Measurements from ENCODE around the gene FMNL2. TPM values are rescaled to one million over a fixed set of nuclear protein-coding genes. Genes with fewer than 3 reads are reported as not detected.
A peak's percentile ranks its signal among the peaks of the same experiment; 100 is the strongest.

The FMNL2 gene
- total RNA-seq, 4 donors from 2014 or later, result 23.5 to 28.0 (median 23.8) TPM

- H3K27me3 ChIP-seq, result no peaks in the 10 kb centered on the region
- H3K9me3 ChIP-seq, result no peaks in the 10 kb centered on the region
- WGBS, result 55% methylated on average over 3 of the region's 3 CpGs
- H3K36me3 ChIP-seq, result peaks cover 0 to 11% (median 0%) of the 10 kb centered on the region in 4 donors
- TF ChIP-seq POLR2A (IDR thresholded peaks at IDR 0.05; ENCODE audit: low read depth), result no peak
- TF ChIP-seq CTCF (IDR thresholded peaks at IDR 0.05), result no peak
- TF ChIP-seq EP300 (IDR thresholded peaks at IDR 0.05), result no peak
- peak in 1 of 2 donors; percentile 32 for TF ChIP-seq POLR2AphosphoS5 (IDR thresholded peaks at IDR 0.05)
- DNase-seq (ENCODE audit: extremely low spot score), result peak; percentile 91
- H3K4me3 ChIP-seq, result no peak overlapping the region
- intact Hi-C loops (cut with DNase I), result no loop called here
- peak overlapping the region; percentile 32 to 52 (median 40) for H3K27ac ChIP-seq (replicated peaks in 1 of 4)
- H3K4me1 ChIP-seq, result peaks cover 0 to 4% (median 0%) of the 10 kb centered on the region in 4 donors
Measured at GRCh38 chr2:152594792-152595191, 259.8 kb downstream of the FMNL2 start.

GRCh38 chr2:152598975-152599759 lies 264.2 kb downstream of the FMNL2 start:
- Histone ChIP-seq H3K36me3 (peaks cover 0 to 8% (median 0%) of the 10 kb centered on the region in 4 donors), H3K9me3 (no peaks in the 10 kb centered on the region), H3K4me3 (no peak overlapping the region), H3K27ac (replicated peaks in 1 of 4) (no peak overlapping the region), H3K27me3 (no peaks in the 10 kb centered on the region), H3K4me1 (peaks cover 0 to 4% (median 0%) of the 10 kb centered on the region in 4 donors)
- TF ChIP-seq POLR2AphosphoS5 (IDR thresholded peaks at IDR 0.05) (no peak), POLR2A (IDR thresholded peaks at IDR 0.05; ENCODE audit: low read depth) (no peak), CTCF (IDR thresholded peaks at IDR 0.05) (no peak), EP300 (IDR thresholded peaks at IDR 0.05) (no peak)
- intact Hi-C loops (cut with DNase I), result no loop called here
- no peak for DNase-seq (ENCODE audit: extremely low spot score)
- WGBS, result 93% methylated on average over 9 of the region's 9 CpGs

GRCh38 chr2:152600051-152600657 lies 265.2 kb downstream of the FMNL2 start:
- no peak for DNase-seq (ENCODE audit: extremely low spot score)

GRCh38 chr2:152600697-152601096 lies 265.7 kb downstream of the FMNL2 start:
- no peaks in the 10 kb centered on the region for H3K9me3 ChIP-seq
- DNase-seq (ENCODE audit: extremely low spot score), result no peak
- no peak overlapping the region for H3K4me3 ChIP-seq
- H3K27me3 ChIP-seq, result no peaks in the 10 kb centered on the region
- WGBS, result 90% methylated on average over 2 of the region's 2 CpGs
- intact Hi-C loops (cut with DNase I), result no loop called here
- peaks cover 0 to 8% (median 0%) of the 10 kb centered on the region in 4 donors for H3K36me3 ChIP-seq
- H3K4me1 ChIP-seq, result no peaks in the 10 kb centered on the region
- no peak for TF ChIP-seq CTCF (IDR thresholded peaks at IDR 0.05)
- TF ChIP-seq EP300 (IDR thresholded peaks at IDR 0.05), result no peak
- TF ChIP-seq POLR2AphosphoS5 (IDR thresholded peaks at IDR 0.05), result no peak
- no peak for TF ChIP-seq POLR2A (IDR thresholded peaks at IDR 0.05; ENCODE audit: low read depth)
- H3K27ac ChIP-seq (replicated peaks in 1 of 4), result no peak overlapping the region

More at GRCh38 chr2:152600051-152600657, 265.2 kb downstream of the FMNL2 start:
- H3K27ac ChIP-seq (replicated peaks in 1 of 4), result no peak overlapping the region
- TF ChIP-seq POLR2A (IDR thresholded peaks at IDR 0.05; ENCODE audit: low read depth) (no peak), EP300 (IDR thresholded peaks at IDR 0.05) (no peak), POLR2AphosphoS5 (IDR thresholded peaks at IDR 0.05) (no peak), CTCF (IDR thresholded peaks at IDR 0.05) (no peak)
- peaks cover 0 to 3% (median 0%) of the 10 kb centered on the region in 4 donors for H3K4me1 ChIP-seq
- intact Hi-C loops (cut with DNase I), result no loop called here
- 85% methylated on average over 6 of the region's 6 CpGs for WGBS
- H3K36me3 ChIP-seq, result peaks cover 0 to 8% (median 0%) of the 10 kb centered on the region in 4 donors
- H3K27me3 ChIP-seq, result no peaks in the 10 kb centered on the region
- H3K9me3 ChIP-seq, result no peaks in the 10 kb centered on the region
- no peak overlapping the region for H3K4me3 ChIP-seq

Measured in esophagus muscularis mucosa (tissue), 4 donors.